IMR-90 (cell line): ENCODE data around the gene MEIS1.

ENCODE experiments used
- BHLHE40 ChIP-seq: fragments of 150-350 bp; IDR thresholded peaks from 2 replicates; pipeline ENCODE4 v1.6.1; 2016; ENCODE audit warnings: mild to moderate bottlenecking, low read depth, low read length
- CEBPB ChIP-seq: IDR thresholded peaks from 2 replicates; pipeline ENCODE4 v1.6.1; 2012; ENCODE audit warnings: low read depth, low read length, improper control_type of control experiment
- CHD1 ChIP-seq: IDR thresholded peaks from 2 replicates; pipeline ENCODE4 v1.6.1; 2012; ENCODE audit warnings: low read depth, low read length, improper control_type of control experiment
- FOS ChIP-seq: fragments of 150-350 bp; IDR thresholded peaks from 2 replicates; pipeline ENCODE4 v1.6.1; 2016; ENCODE audit warnings: low read depth, low read length
- MAFK ChIP-seq: IDR thresholded peaks from 2 replicates; pipeline ENCODE4 v1.6.1; 2012; ENCODE audit warnings: low read depth, low read length, improper control_type of control experiment
- MXI1 ChIP-seq: IDR thresholded peaks from 2 replicates; pipeline ENCODE4 v1.6.1; 2012; ENCODE audit warnings: low read depth, mild to moderate bottlenecking, low read length, moderate library complexity, borderline replicate concordance
- POLR2A ChIP-seq: IDR thresholded peaks from 2 replicates; pipeline ENCODE4 v1.6.1; 2012; ENCODE audit warnings: mild to moderate bottlenecking, low read depth, low read length
- RAD21 ChIP-seq: IDR thresholded peaks from 2 replicates; pipeline ENCODE4 v1.6.1; 2012; ENCODE audit warnings: low read length, improper control_type of control experiment
- RCOR1 ChIP-seq: IDR thresholded peaks from 2 replicates; pipeline ENCODE4 v1.6.1; 2012; ENCODE audit warnings: mild to moderate bottlenecking, low read length, improper control_type of control experiment; ENCODE audit not compliant: insufficient replicate concordance
- RFX5 ChIP-seq: IDR thresholded peaks from 2 replicates; pipeline ENCODE4 v1.8.0; 2012; ENCODE audit warnings: low read depth, mild to moderate bottlenecking, low read length, moderate library complexity
- TF ChIP-seq, protein P1 (sequence below): conservative IDR thresholded peaks from 2 replicates; pipeline ENCODE4 v1.5.1; 2012; ENCODE audit warnings: mild to moderate bottlenecking, low read depth, low read length, improper control_type of control experiment
- TF ChIP-seq, protein P2 (sequence below): fragments of 150-350 bp; IDR thresholded peaks from 2 replicates; pipeline ENCODE4 v1.6.1; 2017; ENCODE audit warnings: mild to moderate bottlenecking, antibody characterized with exemption, low read length, low read depth
- TF ChIP-seq, protein P3 (sequence below): fragments of 150-350 bp; IDR thresholded peaks from 2 replicates; pipeline ENCODE4 v1.6.1; 2016; ENCODE audit warnings: low read depth, mild to moderate bottlenecking, low read length, moderate library complexity, borderline replicate concordance

DNA sequence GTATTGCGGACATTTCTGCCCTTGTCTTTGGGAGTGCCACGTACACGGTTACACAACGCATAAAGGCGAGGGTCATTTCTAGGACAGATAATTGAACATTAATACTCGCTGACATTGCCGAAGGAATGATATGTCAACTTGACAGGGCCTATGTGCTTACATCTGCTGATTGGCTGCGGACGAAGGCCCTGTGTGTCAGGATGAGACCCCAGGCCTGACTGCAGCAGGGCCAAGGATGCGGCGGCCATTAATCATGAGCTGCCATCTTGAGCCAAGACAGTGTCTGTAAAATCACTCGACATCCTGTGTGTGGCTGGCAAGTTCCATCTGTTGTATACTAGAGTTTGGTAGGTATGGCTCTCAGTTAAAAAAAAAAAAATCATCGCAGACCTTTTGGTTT lies 96.6 kb downstream of the MEIS1 start:
- TF ChIP-seq, protein P1, sequence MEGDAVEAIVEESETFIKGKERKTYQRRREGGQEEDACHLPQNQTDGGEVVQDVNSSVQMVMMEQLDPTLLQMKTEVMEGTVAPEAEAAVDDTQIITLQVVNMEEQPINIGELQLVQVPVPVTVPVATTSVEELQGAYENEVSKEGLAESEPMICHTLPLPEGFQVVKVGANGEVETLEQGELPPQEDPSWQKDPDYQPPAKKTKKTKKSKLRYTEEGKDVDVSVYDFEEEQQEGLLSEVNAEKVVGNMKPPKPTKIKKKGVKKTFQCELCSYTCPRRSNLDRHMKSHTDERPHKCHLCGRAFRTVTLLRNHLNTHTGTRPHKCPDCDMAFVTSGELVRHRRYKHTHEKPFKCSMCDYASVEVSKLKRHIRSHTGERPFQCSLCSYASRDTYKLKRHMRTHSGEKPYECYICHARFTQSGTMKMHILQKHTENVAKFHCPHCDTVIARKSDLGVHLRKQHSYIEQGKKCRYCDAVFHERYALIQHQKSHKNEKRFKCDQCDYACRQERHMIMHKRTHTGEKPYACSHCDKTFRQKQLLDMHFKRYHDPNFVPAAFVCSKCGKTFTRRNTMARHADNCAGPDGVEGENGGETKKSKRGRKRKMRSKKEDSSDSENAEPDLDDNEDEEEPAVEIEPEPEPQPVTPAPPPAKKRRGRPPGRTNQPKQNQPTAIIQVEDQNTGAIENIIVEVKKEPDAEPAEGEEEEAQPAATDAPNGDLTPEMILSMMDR, result no peak
- TF ChIP-seq, protein P2, sequence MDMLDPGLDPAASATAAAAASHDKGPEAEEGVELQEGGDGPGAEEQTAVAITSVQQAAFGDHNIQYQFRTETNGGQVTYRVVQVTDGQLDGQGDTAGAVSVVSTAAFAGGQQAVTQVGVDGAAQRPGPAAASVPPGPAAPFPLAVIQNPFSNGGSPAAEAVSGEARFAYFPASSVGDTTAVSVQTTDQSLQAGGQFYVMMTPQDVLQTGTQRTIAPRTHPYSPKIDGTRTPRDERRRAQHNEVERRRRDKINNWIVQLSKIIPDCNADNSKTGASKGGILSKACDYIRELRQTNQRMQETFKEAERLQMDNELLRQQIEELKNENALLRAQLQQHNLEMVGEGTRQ, result no peak
- no peak for TF ChIP-seq POLR2A
- no peak for TF ChIP-seq RAD21
- TF ChIP-seq BHLHE40, result no peak
- TF ChIP-seq FOS, result no peak
- TF ChIP-seq MXI1, result no peak
- no peak for TF ChIP-seq RFX5
- no peak for TF ChIP-seq CEBPB
- no peak for TF ChIP-seq MAFK
- TF ChIP-seq, protein P3, sequence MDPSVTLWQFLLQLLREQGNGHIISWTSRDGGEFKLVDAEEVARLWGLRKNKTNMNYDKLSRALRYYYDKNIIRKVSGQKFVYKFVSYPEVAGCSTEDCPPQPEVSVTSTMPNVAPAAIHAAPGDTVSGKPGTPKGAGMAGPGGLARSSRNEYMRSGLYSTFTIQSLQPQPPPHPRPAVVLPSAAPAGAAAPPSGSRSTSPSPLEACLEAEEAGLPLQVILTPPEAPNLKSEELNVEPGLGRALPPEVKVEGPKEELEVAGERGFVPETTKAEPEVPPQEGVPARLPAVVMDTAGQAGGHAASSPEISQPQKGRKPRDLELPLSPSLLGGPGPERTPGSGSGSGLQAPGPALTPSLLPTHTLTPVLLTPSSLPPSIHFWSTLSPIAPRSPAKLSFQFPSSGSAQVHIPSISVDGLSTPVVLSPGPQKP, result no peak
- no peak for TF ChIP-seq CHD1
- no peak for TF ChIP-seq RCOR1
